C4-2B (cell line): ENCODE data around the gene CA10.

ENCODE experiments used
- H3K27ac ChIP-seq: fragments of 450-650 bp; 2 replicates; pipeline ENCODE4 v1.5.1; 2017
- CTCF ChIP-seq: fragments of 450-650 bp; conservative IDR thresholded peaks from 2 replicates; pipeline ENCODE4 v1.5.1; 2017; ENCODE audit warnings: mild to moderate bottlenecking
- ZFX ChIP-seq: fragments of 450-650 bp; IDR thresholded peaks from 2 replicates; pipeline ENCODE4 v1.6.1; 2017

Gene CA10

DNA sequence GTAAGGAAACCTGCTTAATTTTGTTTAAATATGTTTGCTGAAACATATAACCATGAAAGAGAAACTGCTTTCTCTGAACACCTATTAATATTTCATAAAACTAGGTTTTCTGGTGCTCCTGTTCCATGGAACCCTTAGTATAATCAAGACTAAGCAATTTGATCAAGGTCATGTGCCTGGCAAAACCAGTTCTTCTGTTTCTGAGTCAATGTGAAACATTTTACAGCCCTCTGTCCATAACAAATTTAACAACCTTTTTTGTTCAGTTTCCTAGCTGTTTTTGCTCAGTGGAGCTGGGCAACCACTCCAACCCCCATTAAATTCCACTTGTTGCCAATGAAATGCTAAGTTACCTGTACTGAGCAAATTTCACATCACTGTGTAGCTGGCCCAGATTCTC lies 344.0 kb downstream of the CA10 start:
- TF ChIP-seq ZFX (no peak), CTCF (no peak)
- H3K27ac ChIP-seq, result no peak overlapping the region

- no peak overlapping the region for H3K27ac ChIP-seq
Observed at GRCh38 chr17:51813784-51814174, 344.7 kb downstream of the CA10 start.

GRCh38 chr17:51813140-51813783 lies 345.3 kb downstream of the CA10 start:
- TF ChIP-seq ZFX (no peak), CTCF (no peak)
- H3K27ac ChIP-seq, result no peak overlapping the region

More at GRCh38 chr17:51813784-51814174, 344.7 kb downstream of the CA10 start:
- no peak for TF ChIP-seq CTCF
- TF ChIP-seq ZFX, result no peak

GRCh38 chr17:51807460-51807859 lies 351.1 kb downstream of the CA10 start:
- no peak overlapping the region for H3K27ac ChIP-seq
- TF ChIP-seq ZFX (no peak), CTCF (no peak)

DNA sequence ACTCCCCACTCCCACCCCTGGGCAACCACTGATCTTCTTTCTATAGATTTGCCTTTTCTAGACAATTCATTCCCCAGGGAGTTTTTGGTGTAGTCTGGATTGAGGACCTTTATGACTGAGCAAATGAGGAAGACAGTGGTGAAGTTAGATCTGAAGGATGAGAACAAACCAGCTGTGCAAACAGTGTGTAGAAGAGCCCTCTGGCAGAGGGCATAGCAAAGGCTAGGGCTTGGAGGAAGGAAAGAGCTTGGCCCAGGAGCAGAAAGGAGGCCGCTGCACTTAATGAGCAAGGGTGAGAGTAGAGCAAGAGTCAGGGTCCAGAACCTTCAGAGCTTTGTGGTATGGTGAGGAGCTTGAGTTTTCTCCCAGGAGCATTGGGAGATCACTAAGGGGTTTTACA lies 352.7 kb downstream of the CA10 start:
- H3K27ac ChIP-seq, result no peak overlapping the region
- no peak for TF ChIP-seq ZFX
- TF ChIP-seq CTCF, result no peak

GRCh38 chr17:51805185-51805584 lies 353.3 kb downstream of the CA10 start:
- TF ChIP-seq CTCF, result no peak
- no peak for TF ChIP-seq ZFX
- H3K27ac ChIP-seq, result no peak overlapping the region

GRCh38 chr17:51803161-51803560 lies 355.4 kb downstream of the CA10 start:
- no peak for TF ChIP-seq CTCF
- no peak for TF ChIP-seq ZFX
- H3K27ac ChIP-seq, result no peak overlapping the region
